ENCODE results near the gene EEF1G. TPM values are rescaled to one million over a fixed set of nuclear protein-coding genes. Genes with fewer than 3 reads are reported as not detected.

EEF1G gene
- total and polyA plus RNA-seq, 2 of the 13 experiments (the other 11 are each of a cell fraction or from before 2014, with no cell fraction given) = 1,787 to 2,144 TPM

GRCh38 chr11:62545437-62546243 lies 28.1 kb downstream of the EEF1G start (continued):
- no peak for TF ChIP-seq USF2 (IDR thresholded peaks at IDR 0.05; ENCODE audit: low read depth, low read length)
- no peak for TF ChIP-seq USF2 (CRISPR knock-in tag; IDR thresholded peaks at IDR 0.05; ENCODE audit: borderline replicate concordance)
- TF ChIP-seq HNRNPH1 (optimal IDR thresholded peaks at IDR 0.05; ENCODE audit: low read depth, low read length) = no peak
- TF ChIP-seq ZBTB37 (CRISPR knock-in tag; IDR thresholded peaks at IDR 0.05) = no peak; the same call in 1 of the 2 replicates
- TF ChIP-seq ZNF329 (CRISPR knock-in tag; IDR thresholded peaks at IDR 0.05; ENCODE audit: low read depth) = 0 out of 2 replicates have a peak, but pooled peaks have one; percentile 52
- TF ChIP-seq ZNF230 (CRISPR knock-in tag; IDR thresholded peaks at IDR 0.05) = no peak
- peak; percentile 43; the same call in 1 of the 2 replicates for TF ChIP-seq MED13 (CRISPR knock-in tag; IDR thresholded peaks at IDR 0.05)
- 0 out of 2 replicates have a peak, but pooled peaks have one; percentile 59 for TF ChIP-seq ZBTB46 (CRISPR knock-in tag; IDR thresholded peaks at IDR 0.05; ENCODE audit: borderline replicate concordance)
- TF ChIP-seq ZNF547 (CRISPR knock-in tag; IDR thresholded peaks at IDR 0.05) = peak; percentile 88; the same call in 1 of the 2 replicates
- TF ChIP-seq NFYB (CRISPR knock-in tag; IDR thresholded peaks at IDR 0.05) = no peak
- no peak for TF ChIP-seq ZNF235 (CRISPR knock-in tag; IDR thresholded peaks at IDR 0.05; ENCODE audit: borderline replicate concordance)
- peak; percentile 54; the same call in 1 of the 2 replicates for TF ChIP-seq MXD4 (CRISPR knock-in tag; IDR thresholded peaks at IDR 0.05)
- no peak for TF ChIP-seq ZNF781 (CRISPR knock-in tag; IDR thresholded peaks at IDR 0.05; ENCODE audit: borderline replicate concordance, not compliant biosample characterization)
- TF ChIP-seq JUN (CRISPR knock-in tag; IDR thresholded peaks at IDR 0.05) = no peak
- peak; percentile 26 to 52; a peak in 1 of 4 replicates for TF ChIP-seq EP300 (IDR thresholded peaks at IDR 0.05; ENCODE audit: low read depth in 2 of 2, low read length in 2 of 2)
- TF ChIP-seq EP300 (CRISPR knock-in tag; IDR thresholded peaks at IDR 0.05; ENCODE audit: borderline replicate concordance) = no peak
- TF ChIP-seq BCL3 (CRISPR knock-in tag; IDR thresholded peaks at IDR 0.05) = peak; percentile 90
- no peak for TF ChIP-seq POLR2AphosphoS2 (IDR thresholded peaks at IDR 0.05; ENCODE audit: low read depth, low read length)
- TF ChIP-seq ZNF768 (CRISPR knock-in tag; IDR thresholded peaks at IDR 0.05) = no peak; the same call in 1 of the 2 replicates
- no peak for TF ChIP-seq RNF2 (conservative IDR thresholded peaks at IDR 0.05; ENCODE audit: low read depth)
- TF ChIP-seq MYPOP (CRISPR knock-in tag; IDR thresholded peaks at IDR 0.05) = no peak; the same call in none of the 2 replicates
- no peak for TF ChIP-seq MYNN (CRISPR knock-in tag; IDR thresholded peaks at IDR 0.05; ENCODE audit: low read depth)

Data from HepG2 (cell line).